Right forelimb (tissue), 1 donor: ENCODE data around the gene XRCC3.
A peak's percentile ranks its signal among the peaks of the same experiment; 100 is the strongest.
"Not testable (repeated sequence)": the region's sequence is repeated elsewhere in the genome, so short reads cannot be mapped to it uniquely, and the experiment has no call there.

ENCODE experiments used
- DNase-seq: peaks from one replicate; pipeline ENCODE4 v3.0.0-alpha.2; 2018

The XRCC3 gene

DNA sequence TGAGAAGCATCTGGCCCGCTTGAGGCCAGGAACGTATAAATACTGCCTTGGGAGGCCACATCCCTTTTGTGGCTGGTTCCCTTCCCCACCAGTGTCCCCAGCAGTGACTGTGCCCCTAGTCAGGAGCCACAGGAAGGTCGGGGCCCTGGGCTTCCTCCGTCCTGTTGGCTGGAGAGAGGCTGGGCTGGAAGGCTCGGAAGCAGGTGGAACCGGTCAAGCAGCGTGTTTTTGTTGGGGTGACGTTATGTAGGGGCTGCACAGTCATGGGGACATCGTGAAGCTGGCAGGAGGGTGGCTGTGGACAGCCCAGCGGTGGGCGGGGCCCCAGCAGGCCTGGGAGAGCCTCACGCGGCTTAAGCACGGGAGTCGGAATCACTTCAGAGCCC lies 10.1 kb downstream of the XRCC3 start:
- no peak for DNase-seq

- no peak for DNase-seq
These were observed 10.5 kb downstream of the XRCC3 start for GRCh38 chr14:103704708-103705107.

GRCh38 chr14:103703433-103704385 lies 11.5 kb downstream of the XRCC3 start:
- DNase-seq, result no peak

DNA sequence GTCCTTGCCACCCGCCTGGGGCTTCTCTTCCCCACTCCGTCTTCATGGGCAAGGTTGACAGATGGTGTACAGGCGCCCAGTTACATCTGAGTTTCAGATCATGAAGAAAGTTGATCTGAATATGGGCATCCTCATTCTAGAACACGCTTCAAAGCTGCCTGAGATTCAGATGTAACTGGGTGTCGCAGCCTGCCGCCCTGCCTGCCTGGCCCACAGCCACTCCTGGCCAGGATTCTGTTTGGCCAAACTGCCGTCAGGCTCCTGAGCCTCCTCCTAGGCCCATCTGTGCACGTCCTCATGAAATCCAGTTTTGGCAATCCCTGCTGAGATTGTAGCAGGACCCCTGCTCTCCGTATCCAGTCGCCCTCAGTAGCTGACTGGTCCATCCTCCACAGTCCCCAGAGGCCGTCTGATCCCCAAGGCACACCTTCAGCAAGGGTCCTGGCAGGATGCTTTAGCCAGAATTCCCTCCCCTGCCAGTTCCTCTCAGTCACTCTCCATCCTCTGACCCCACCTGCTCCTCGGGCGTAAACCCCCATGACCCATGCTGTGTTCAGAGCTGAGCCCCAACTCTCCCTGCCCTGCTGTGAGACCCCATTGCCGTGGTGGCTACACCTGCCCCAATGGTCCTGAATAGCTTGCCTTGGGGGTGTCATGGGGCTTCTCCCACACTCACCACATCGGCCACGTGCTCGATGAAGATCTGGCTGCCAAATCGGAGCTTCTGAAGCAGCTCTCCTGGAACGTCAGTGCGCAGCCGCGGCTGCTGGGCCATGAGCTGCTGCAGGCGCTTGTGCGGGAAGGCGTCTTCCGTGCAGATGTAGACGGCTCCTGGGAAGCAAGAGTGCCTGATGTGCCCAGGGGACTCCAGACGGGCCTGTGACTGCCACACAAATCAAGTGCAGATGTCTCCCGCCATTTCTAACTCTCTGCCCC lies 12.5 kb downstream of the XRCC3 start:
- no peak for DNase-seq

DNA sequence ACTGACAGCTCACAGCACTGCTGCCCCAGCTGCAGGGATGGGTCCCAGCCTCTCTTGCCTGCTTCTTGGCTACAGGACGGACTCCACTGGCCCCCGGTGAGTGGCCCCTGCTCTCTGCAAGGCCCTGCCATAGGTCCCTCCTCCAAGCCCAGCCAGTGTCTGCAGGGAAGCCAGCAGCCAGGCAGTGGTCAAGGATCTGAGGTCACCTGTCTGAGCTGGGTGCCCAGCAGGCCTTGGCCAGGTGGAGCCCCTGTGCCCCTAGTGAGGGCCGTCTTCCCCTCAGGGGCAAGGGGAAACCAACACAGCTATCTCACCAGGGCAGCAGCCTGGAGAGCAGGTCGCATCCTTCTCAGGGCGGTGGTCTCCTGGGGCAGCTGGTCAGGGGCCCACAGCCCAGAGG lies 13.2 kb downstream of the XRCC3 start:
- DNase-seq, result no peak

GRCh38 chr14:103700753-103701490 lies 14.3 kb downstream of the XRCC3 start:
- no peak for DNase-seq

DNA sequence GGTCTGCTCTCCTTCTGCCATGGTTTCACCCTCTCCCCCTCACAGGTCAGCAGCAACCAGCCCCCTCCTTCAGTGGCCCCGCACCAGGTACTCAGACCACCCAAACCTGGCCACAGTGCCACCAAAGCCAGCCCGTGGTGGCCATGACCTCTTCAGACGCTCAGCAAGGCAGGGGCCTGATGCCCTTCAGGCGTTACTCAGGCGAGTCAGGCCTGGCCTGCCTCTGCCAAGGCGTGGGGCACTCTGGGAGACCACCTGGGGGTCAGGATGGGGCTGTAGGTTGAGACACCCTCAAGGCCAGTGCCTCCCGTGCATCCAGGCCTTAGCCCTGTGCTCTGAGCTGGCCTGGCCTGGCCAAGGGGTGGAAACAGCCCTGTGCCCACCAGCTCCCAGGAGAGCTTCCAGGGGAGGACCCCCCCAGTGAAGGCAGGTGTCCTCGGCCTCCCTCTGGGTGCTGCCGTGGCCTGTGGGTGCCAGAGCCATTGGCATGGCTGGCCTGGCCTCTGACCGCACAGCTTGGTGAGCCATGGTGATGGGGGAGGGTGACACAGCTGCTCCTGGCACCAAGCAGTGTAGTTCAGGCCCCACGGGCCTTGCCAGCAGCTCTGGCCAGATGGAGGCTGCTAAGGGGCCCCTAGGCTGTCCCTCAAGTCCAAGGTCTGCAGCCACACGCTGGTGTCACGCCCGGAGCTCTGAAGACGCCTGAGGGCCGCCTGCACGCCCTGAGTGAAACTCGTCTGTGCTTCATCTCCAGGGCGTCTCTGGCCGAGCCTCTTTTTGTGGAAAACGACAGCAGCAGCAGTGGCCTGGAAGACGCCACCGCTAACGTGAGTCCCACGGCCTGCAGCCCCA lies 15.1 kb downstream of the XRCC3 start:
- DNase-seq, result peak; percentile 21

DNA sequence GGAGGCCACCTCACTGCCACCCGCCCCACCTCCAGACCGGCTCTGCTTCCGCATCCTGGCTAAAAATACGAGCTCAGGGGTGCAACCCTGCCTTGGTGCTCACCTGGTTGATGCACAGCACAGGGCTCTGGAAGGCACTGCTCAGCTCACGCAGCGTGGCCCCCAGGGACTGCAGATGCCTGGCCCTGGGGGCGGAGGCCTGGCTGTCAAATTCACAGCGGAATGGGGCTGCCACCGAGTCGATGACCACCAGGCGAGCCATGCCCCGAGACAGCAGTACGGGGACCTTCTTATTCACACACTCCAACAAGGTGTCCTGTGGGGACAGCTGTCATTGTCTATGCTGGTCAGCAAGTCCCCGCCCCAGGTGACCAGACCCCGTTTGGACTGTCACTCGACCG lies 16.0 kb downstream of the XRCC3 start:
- peak; percentile 32 for DNase-seq

DNA sequence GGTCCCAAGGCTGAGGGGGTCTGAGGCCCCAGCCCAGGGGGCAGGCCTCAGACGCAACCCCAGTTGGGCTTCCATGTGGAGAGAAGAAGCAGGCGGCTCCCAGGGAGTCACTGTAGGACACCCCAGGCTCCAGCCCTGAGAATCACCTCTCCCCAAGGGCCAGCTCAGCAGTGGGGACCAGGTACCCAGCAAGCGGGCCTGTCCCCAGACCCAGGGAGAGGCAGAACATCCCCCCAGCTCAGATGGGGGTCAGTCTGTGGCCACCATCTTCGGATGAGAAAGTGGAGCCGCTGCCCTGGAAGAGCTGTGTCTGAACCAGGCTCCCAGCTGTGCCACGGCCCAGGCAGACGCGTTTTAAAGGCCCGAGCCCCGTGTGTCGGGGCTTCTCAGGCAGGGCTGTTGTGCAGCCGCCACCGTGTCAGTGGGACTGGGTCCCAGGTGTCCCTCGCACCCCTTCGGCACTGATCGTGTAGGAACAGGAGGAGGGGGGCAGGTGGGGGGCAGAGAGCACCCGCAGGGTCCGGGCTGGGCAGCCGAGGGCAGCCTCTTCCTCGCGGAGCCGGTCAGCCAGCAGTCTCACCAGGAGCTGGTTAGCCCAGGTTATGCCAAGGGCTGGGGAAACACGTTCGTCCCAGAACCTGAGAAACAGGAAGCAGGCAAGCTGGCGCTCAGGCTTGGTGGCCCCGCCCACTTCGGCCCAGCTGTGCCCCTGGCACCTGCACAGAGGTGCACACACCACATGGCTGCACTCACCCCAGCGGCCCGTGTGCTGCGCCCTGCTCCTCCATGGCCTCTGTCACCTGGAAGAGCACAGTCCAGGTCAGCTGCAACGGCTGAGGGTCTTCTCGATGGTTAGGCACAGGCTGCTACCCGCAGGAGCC lies 16.6 kb downstream of the XRCC3 start:
- DNase-seq, result peak; percentile 35

GRCh38 chr14:103697603-103698379 lies 17.5 kb downstream of the XRCC3 start:
- peak; percentile 37 for DNase-seq

DNA sequence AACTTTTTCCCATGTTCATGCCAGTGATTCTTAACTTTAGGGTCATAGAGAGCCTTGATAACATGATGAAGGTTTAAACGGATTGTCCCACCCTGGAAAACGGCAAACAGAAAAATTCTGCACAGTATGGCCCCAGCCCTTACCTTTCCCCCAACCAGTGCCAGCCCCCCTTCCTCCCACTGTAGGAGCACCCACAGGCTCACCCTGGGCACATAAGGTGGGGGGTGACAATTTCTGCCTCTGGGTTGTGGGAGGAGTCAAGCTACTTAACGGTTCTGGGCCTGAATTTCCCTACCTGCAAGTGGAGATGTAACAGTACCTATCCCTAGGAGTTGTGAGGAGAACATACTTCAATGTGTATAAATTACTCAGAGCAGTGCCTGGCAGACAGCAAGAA lies 18.0 kb downstream of the XRCC3 start:
- DNase-seq, result peak; percentile 36

GRCh38 chr14:103696466-103697071 lies 18.7 kb downstream of the XRCC3 start:
- DNase-seq, result peak; percentile 75

DNA sequence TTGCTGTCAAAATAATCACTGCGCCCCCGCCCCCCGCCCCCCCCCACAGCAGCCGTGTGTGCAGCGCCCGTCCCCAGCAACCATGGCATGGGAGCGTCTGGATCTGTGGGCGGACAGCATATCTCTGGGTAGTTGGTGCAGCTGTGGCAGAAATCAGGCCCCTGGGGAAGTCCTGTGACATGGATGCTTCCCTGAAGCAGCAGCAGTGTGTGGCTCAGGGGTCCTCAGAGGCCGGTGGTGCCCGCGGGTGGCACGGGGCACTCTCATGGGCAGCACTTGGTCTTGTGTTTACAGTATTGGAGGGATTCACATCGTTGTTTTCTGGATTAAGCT lies 19.2 kb downstream of the XRCC3 start:
- DNase-seq, result peak; percentile 63

DNA sequence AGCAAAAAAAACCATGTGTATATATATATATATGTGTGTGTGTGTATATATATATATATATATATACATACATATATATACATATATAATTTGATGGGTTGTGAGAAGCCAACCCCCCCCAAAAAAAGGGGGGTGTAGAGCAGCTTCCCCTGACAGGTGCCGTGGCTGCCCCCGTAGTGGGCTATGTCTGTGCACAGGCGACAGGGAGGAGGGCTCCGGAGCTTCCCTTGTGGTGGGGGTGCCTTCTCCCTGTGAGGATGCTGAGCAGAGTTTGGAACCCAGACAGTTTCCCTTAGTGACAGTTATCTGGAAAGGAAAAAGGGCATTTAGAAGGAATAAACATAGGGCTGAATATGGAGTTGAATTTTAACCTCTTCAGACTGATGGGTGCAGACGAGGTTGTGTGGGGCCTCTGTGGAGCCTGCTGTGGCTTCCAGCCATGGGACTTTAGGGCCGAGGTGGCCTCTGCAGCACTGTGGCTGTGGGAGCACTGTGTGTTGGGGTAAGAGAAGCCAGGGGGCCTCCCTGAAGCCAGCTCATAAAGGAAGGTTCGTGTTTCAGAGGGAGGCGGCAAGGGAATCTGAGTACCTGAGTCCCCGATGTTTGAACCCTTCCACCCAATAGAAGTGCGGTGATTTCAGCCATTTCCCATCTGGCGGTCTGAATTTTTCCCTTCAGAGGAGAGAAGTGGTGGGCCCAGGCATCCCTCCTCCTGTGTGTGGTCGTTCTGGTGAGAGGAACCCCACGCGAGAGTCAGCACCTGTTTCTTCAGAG lies 19.8 kb downstream of the XRCC3 start:
- no peak for DNase-seq

DNA sequence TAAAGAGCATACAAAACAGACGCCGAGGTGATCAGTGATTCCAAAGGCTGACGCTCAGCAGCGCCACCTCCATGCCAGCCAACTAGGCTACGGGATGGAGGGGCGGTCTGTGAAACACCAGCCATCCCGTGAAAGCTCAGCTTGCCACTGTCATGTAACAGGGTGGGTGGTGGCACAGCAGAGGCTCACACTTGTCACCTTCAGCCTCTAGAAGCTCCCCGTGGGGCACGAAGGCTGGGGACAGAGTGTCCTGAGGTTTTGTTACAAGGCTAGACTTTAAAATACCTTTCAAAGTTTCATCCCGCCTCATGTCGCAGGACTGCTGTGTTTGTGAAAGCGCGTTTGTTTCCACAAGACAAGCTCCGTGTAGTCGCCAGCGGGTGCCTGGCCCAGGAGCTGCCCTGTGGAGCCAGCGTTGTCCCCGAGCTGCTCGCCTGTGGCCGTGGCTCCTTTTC lies 20.7 kb downstream of the XRCC3 start:
- no peak for DNase-seq

- DNase-seq, result peak; percentile 25
These were observed 21.7 kb downstream of the XRCC3 start for GRCh38 chr14:103693515-103693914.

DNA sequence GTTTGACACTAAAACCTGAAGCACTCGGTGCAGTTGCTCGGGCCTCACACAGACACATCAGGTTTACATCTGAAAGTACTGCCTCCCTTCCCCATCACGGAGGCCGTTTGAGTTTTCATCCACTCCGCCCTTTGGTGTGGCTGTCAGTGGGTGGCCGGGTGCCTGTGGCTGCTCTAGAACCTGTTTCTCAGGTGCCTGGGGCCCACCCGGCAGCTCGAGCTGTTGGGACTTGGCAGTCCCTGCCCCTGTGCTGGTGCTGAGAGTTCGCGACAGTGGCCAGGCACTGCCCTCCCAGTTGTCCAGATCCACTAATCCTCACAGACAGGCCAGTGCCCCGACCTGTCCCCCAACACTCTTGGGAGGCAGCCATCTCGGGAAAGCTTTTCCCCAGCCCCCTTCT lies 22.4 kb downstream of the XRCC3 start:
- DNase-seq, result no peak

- peak; percentile 43 for DNase-seq
These were observed 23.1 kb downstream of the XRCC3 start for GRCh38 chr14:103692159-103692558.

DNA sequence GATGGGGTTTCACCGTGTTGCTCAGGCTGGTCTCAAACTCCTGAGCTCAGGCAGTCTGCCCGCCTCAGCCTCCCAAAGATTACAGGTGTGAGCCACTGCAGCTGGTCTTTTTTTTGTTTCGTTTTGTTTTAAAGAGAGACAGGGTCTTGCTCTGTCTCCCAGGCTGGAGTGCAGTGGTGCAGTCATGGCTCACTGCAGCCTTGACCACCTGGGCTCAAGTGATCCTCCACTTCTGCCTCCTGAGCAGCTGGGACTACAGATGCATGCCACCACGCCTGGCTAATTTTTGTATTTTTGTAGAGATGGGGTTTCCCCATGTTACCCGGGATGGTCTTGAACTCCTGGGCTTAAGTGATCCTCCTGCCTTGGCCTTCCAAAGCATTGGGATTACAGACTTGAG lies 23.6 kb downstream of the XRCC3 start:
- not testable (repeated sequence) for DNase-seq
